ENCODE measurements around the gene TSEN54.
A peak's percentile ranks its signal among the peaks of the same experiment; 100 is the strongest.
"Not testable (repeated sequence)": the region's sequence is repeated elsewhere in the genome, so short reads cannot be mapped to it uniquely, and the experiment has no call there.

Gene TSEN54

GRCh38 chr17:75516619-75517296 is 430 bp downstream of the TSEN54 start:
- DNase-seq: no peak
- no peaks in the 10 kb centered on the region for H3K36me3 ChIP-seq (replicated peaks)
- in situ Hi-C loops (cut with HindIII; ENCODE audit: low pct_ligation_motif_present, low sequenced_read_pairs): no loop called here
- no peak overlapping the region for H3K27ac ChIP-seq
- TF ChIP-seq CTCF (IDR thresholded peaks at IDR 0.05; ENCODE audit: low read depth, low read length, missing control alignments): no peak
- no peaks in the 10 kb centered on the region for H3K27me3 ChIP-seq (replicated peaks)
- H3K4me3 ChIP-seq (ENCODE audit: low read depth, low read length): peak overlapping the region; percentile 74

GRCh38 chr17:75517297-75517865 is 1.1 kb downstream of the TSEN54 start:
- H3K36me3 ChIP-seq (replicated peaks): no peaks in the 10 kb centered on the region
- H3K4me3 ChIP-seq (ENCODE audit: low read depth, low read length): peak overlapping the region; percentile 74
- H3K27ac ChIP-seq: no peak overlapping the region
- in situ Hi-C loops (cut with HindIII; ENCODE audit: low pct_ligation_motif_present, low sequenced_read_pairs): no loop called here
- TF ChIP-seq CTCF (IDR thresholded peaks at IDR 0.05; ENCODE audit: low read depth, low read length, missing control alignments): peak; percentile 3
- H3K27me3 ChIP-seq (replicated peaks): no peaks in the 10 kb centered on the region
- no peak for DNase-seq

- Histone ChIP-seq H3K4me3 (ENCODE audit: low read depth, low read length) (no peak overlapping the region), H3K27me3 (replicated peaks) (no peaks in the 10 kb centered on the region), H3K27ac (no peak overlapping the region), H3K36me3 (replicated peaks) (no peaks in the 10 kb centered on the region)
- TF ChIP-seq CTCF (IDR thresholded peaks at IDR 0.05; ENCODE audit: low read depth, low read length, missing control alignments): no peak
- DNase-seq: no peak
- in situ Hi-C loops (cut with HindIII; ENCODE audit: low pct_ligation_motif_present, low sequenced_read_pairs): no loop called here
Observed at GRCh38 chr17:75518201-75518600, 1.9 kb downstream of the TSEN54 start.

GRCh38 chr17:75518983-75519537 is 2.7 kb downstream of the TSEN54 start:
- in situ Hi-C loops (cut with HindIII; ENCODE audit: low pct_ligation_motif_present, low sequenced_read_pairs): no loop called here
- TF ChIP-seq CTCF (IDR thresholded peaks at IDR 0.05; ENCODE audit: low read depth, low read length, missing control alignments): no peak

GRCh38 chr17:75520413-75520812 is 4.1 kb downstream of the TSEN54 start:
- in situ Hi-C loops (cut with HindIII; ENCODE audit: low pct_ligation_motif_present, low sequenced_read_pairs); DNase-seq; H3K36me3 ChIP-seq (replicated peaks); H3K27ac ChIP-seq; H3K4me3 ChIP-seq (ENCODE audit: low read depth, low read length); H3K27me3 ChIP-seq (replicated peaks): not testable (repeated sequence)

More at GRCh38 chr17:75518983-75519537, 2.7 kb downstream of the TSEN54 start:
- Histone ChIP-seq H3K4me3 (ENCODE audit: low read depth, low read length) (no peak overlapping the region), H3K27me3 (replicated peaks) (no peaks in the 10 kb centered on the region), H3K27ac (no peak overlapping the region), H3K36me3 (replicated peaks) (no peaks in the 10 kb centered on the region)
- DNase-seq: no peak

- Histone ChIP-seq H3K27ac (no peak overlapping the region), H3K36me3 (replicated peaks) (no peaks in the 10 kb centered on the region), H3K27me3 (replicated peaks) (peaks cover 3% of the 10 kb centered on the region), H3K4me3 (ENCODE audit: low read depth, low read length) (no peak overlapping the region)
- TF ChIP-seq CTCF (IDR thresholded peaks at IDR 0.05; ENCODE audit: low read depth, low read length, missing control alignments): no peak
- DNase-seq: no peak
- in situ Hi-C loops (cut with HindIII; ENCODE audit: low pct_ligation_motif_present, low sequenced_read_pairs): no loop called here
Observed at GRCh38 chr17:75521290-75521689, 5.0 kb downstream of the TSEN54 start.
